Endothelial cell of umbilical vein (primary cell): ENCODE data around the gene TMEM144. TPM values are rescaled to one million over a fixed set of nuclear protein-coding genes. Genes with fewer than 3 reads are reported as not detected.

Experiments
- BruUV-seq: library from RNA; stranded (reverse); fragments of 400-500 nt; replicated peaks from 2 replicates; lab custom pipeline; 2021; lab: Mats Ljungman, UMichigan
- CTCF ChIA-PET: fragments of 300-600, 350-600 bp; sonication (Branson Sonifier 250); formaldehyde crosslinking; loops from one replicate; lab custom pipeline; 2021; ENCODE audit warnings: antibody characterized with exemption, inconsistent platforms; lab: Charles Lee
- POLR2A ChIA-PET: fragments of 300-600, 350-600 bp; sonication (Branson Sonifier 250); formaldehyde crosslinking; loops from one replicate; lab custom pipeline; 2021; ENCODE audit warnings: antibody characterized with exemption, inconsistent platforms; lab: Charles Lee
- DNase-seq: peaks from one replicate; pipeline ENCODE4 v3.0.0-alpha.2; 2011; ENCODE audit warnings: low read depth, low spot score
- FAIRE-seq: peaks from 2 replicates; lab custom pipeline; 2011; peaks lifted over from hg19 to GRCh38; lab: Jason Lieb, UNC
- H2AFZ ChIP-seq: 2 replicates; pipeline ENCODE4 v1.6.0; 2012; ENCODE audit warnings: low read depth, low read length, control low read depth, inconsistent platforms
- H3K27ac ChIP-seq: 2 replicates; pipeline ENCODE4 v1.5.1; 2011; ENCODE audit warnings: low read depth, mild to moderate bottlenecking, control low read depth, low read length, moderate library complexity; ENCODE audit not compliant: insufficient read depth
- H3K27me3 ChIP-seq, 2 experiments: 2 replicates each; pipeline versions ENCODE4 v1.6.0 to v1.6.1; 2011; ENCODE audit warnings: low read length in 2 of 2, mixed read lengths in 1 of 2; ENCODE audit not compliant: control insufficient read depth in 2 of 2, insufficient read depth in 2 of 2
- H3K36me3 ChIP-seq, 2 experiments: 2 replicates in 1 of 2; 3 replicates in 1 of 2; pipeline ENCODE4 v1.5.1; 2011; ENCODE audit warnings: low read length in 2 of 2, mild to moderate bottlenecking in 1 of 2, moderate library complexity in 1 of 2; ENCODE audit not compliant: control insufficient read depth in 2 of 2, insufficient read depth in 2 of 2; ENCODE audit errors: extremely low read depth in 1 of 2
- H3K4me1 ChIP-seq: 3 replicates; pipeline ENCODE4 v1.5.1; 2011; ENCODE audit warnings: mild to moderate bottlenecking, low read length; ENCODE audit not compliant: control insufficient read depth, insufficient read depth; ENCODE audit errors: extremely low read depth
- H3K4me2 ChIP-seq: 2 replicates; pipeline ENCODE4 v1.6.1; 2011; ENCODE audit warnings: low read length, control low read depth, mixed read lengths; ENCODE audit not compliant: insufficient read depth
- H3K4me3 ChIP-seq, 3 experiments: fragments of 200-600 bp in 1 of 3; sonication (generic), shearing (Covaris generic) in 1 of 3; replicated peaks in 1 of 3; 2 replicates each; pipeline ENCODE4 v1.5.1; 2011 to 2016; ENCODE audit warnings: control low read depth in 3 of 3, low read length in 3 of 3, mild to moderate bottlenecking in 2 of 3, inconsistent platforms in 1 of 3, low read depth in 1 of 3, moderate library complexity in 1 of 3; ENCODE audit not compliant: insufficient read depth in 1 of 3
- H3K79me2 ChIP-seq: 2 replicates; pipeline ENCODE4 v1.6.0; 2012; ENCODE audit warnings: low read length, inconsistent platforms; ENCODE audit not compliant: control insufficient read depth, insufficient read depth
- H3K9ac ChIP-seq: replicated peaks from 2 replicates; pipeline ENCODE3; 2011; ENCODE audit warnings: low read length, control low read depth; ENCODE audit not compliant: insufficient read depth; ENCODE audit errors: extremely low read depth
- H3K9me1 ChIP-seq: replicated peaks from 3 replicates; pipeline ENCODE4 v1.6.0; 2011; ENCODE audit warnings: mild to moderate bottlenecking, low read length; ENCODE audit not compliant: control insufficient read depth, insufficient read depth; ENCODE audit errors: extremely low read depth
- H3K9me3 ChIP-seq: replicated peaks from 2 replicates; pipeline ENCODE4 v1.5.1; 2012; ENCODE audit warnings: low read length, inconsistent platforms; ENCODE audit not compliant: control insufficient read depth, insufficient read depth
- H4K20me1 ChIP-seq: replicated peaks from 2 replicates; pipeline ENCODE3; 2011; ENCODE audit warnings: mild to moderate bottlenecking, low read length; ENCODE audit not compliant: control insufficient read depth, insufficient read depth; ENCODE audit errors: extremely low read depth
- CTCF ChIP-seq, 2 donors: IDR thresholded peaks; 1 replicate in 1 of 2; 2 replicates in 1 of 2; pipeline ENCODE4 v1.5.1; 2011; ENCODE audit warnings: low read length in 2 of 2, mild to moderate bottlenecking in 2 of 2, moderate library complexity in 2 of 2, control low read depth in 1 of 2, inconsistent platforms in 1 of 2, low read depth in 1 of 2; ENCODE audit not compliant: insufficient read depth in 1 of 2; ENCODE audit errors: extremely low read depth in 1 of 2
- EZH2 ChIP-seq: IDR thresholded peaks from 2 replicates; pipeline ENCODE4 v1.6.1; 2012; ENCODE audit warnings: borderline replicate concordance, low read depth, mild to moderate bottlenecking, moderate library complexity, low read length, inconsistent platforms; ENCODE audit not compliant: severe bottlenecking
- GATA2 ChIP-seq: IDR thresholded peaks from 2 replicates; pipeline ENCODE4 v1.7.0; 2011; ENCODE audit warnings: low read depth, mild to moderate bottlenecking, moderate library complexity, mixed read lengths, low read length; ENCODE audit not compliant: insufficient read length, insufficient read depth
- MYC ChIP-seq: IDR thresholded peaks from one replicate; pipeline ENCODE4 v1.6.1; 2011; ENCODE audit warnings: mild to moderate bottlenecking, low read depth, low read length
- POLR2AphosphoS5 ChIP-seq: IDR thresholded peaks from 2 replicates; pipeline ENCODE4 v1.6.1; 2012; ENCODE audit warnings: low read depth, mild to moderate bottlenecking, control low read depth, low read length, moderate library complexity; ENCODE audit not compliant: insufficient read depth
- dilution Hi-C: fragments of 300-500 bp; cut with MboI; formaldehyde crosslinking; loops from one replicate; pipeline ENCODE4 v1.15.0; 2019; ENCODE audit warnings: low sequenced_read_pairs; ENCODE audit not compliant: extremely low pct_ligation_motif_present
- intact Hi-C: fragments of 100-400 bp; cut with micrococcal nuclease; formaldehyde crosslinking; loops from one replicate; pipeline ENCODE4 v1.10.0; 2022
- polyA plus RNA-seq, 4 experiments: library from polyadenylated mRNA; depleted of rRNA in 3 of 4; stranded (reverse) in 3 of 4; unstranded in 1 of 4; fragments of >200 nt; gene quantifications; 2 replicates each; pipeline versions ENCODE4 v1.2.1 to v1.2.3, GENCODE V29; 2011 to 2012; ENCODE audit warnings: missing spikeins in 1 of 4
- total RNA-seq: library from RNA; stranded (reverse); gene quantifications from 2 replicates; pipeline ENCODE4 v1.2.3, GENCODE V29; 2021

Gene TMEM144
- total and polyA plus RNA-seq, 2 donors (not counting 3 experiments of a cell fraction or from before 2014, with no cell fraction given) = 10.5 to 23.0 TPM

GRCh38 chr4:158304694-158305093, 94.4 kb downstream of the TMEM144 start:
- no TSS peak for BruUV-seq
- intact Hi-C loops (loop anchor here (5.0 kb wide), 1 partner anchor 123 kb away; no protein-coding TSS in a partner anchor), dilution Hi-C loops (no loop called here)
- H3K9ac ChIP-seq = no peak overlapping the region
- no peaks in the 10 kb centered on the region for H3K27me3 ChIP-seq
- H3K27ac ChIP-seq = no peak overlapping the region
- no peak for DNase-seq
- H3K4me2 ChIP-seq = no peak overlapping the region
- FAIRE-seq = no peak
- CTCF ChIA-PET = no interaction called here
- H3K4me3 ChIP-seq = no peak overlapping the region
- H3K9me3 ChIP-seq = no peaks in the 10 kb centered on the region
- no peaks in the 10 kb centered on the region for H4K20me1 ChIP-seq
- no peaks in the 10 kb centered on the region for H3K9me1 ChIP-seq
- peaks cover 2% of the 10 kb centered on the region for H3K4me1 ChIP-seq
- POLR2A ChIA-PET = no interaction called here
- no peaks in the 10 kb centered on the region for H3K79me2 ChIP-seq
- H2AFZ ChIP-seq = no peak overlapping the region
- no peaks in the 10 kb centered on the region for H3K36me3 ChIP-seq
- TF ChIP-seq MYC (no peak), GATA2 (no peak), EZH2 (no peak), POLR2AphosphoS5 (no peak), CTCF (IDR thresholded peaks at IDR 0.05; ENCODE audit: extremely low read depth in 1 of 2, insufficient read depth in 1 of 2, low read depth in 1 of 2, low read length in 2 of 2) (no peak)

Other genes with a start within 250 kb of the TMEM144 start
- 235 and 238 TPM in 2 replicates for gene GASK1B, start 37.5 kb upstream of the TMEM144 start, total RNA-seq
- 141 and 160 TPM in 2 replicates for gene GASK1B, start 37.5 kb upstream of the TMEM144 start, polyA plus RNA-seq